Stomach smooth muscle (tissue), 2 donors: Measurements from ENCODE around the gene CDH23.

Experiments used
- H3K27ac ChIP-seq: one replicate; pipeline ENCODE4 v1.7.0; 2013; ENCODE audit warnings: mild to moderate bottlenecking, low read length, inconsistent platforms
- H3K27me3 ChIP-seq, 2 donors: one replicate each; pipeline ENCODE4 v1.7.0; 2013; ENCODE audit warnings: low read length in 2 of 2; ENCODE audit not compliant: insufficient read depth in 2 of 2, control insufficient read depth in 1 of 2
- H3K36me3 ChIP-seq, 2 donors: one replicate each; pipeline ENCODE4 v1.7.0; 2013; ENCODE audit warnings: low read length in 2 of 2; ENCODE audit not compliant: control insufficient read depth in 2 of 2, insufficient read depth in 2 of 2
- H3K4me1 ChIP-seq: one replicate; pipeline ENCODE4 v1.7.0; 2013; ENCODE audit warnings: low read length; ENCODE audit not compliant: control insufficient read depth, insufficient read depth
- H3K4me3 ChIP-seq, 2 donors: one replicate each; pipeline ENCODE4 v1.7.0; 2013; ENCODE audit warnings: low read length in 2 of 2
- H3K9ac ChIP-seq, 2 donors: one replicate each; pipeline ENCODE4 v1.7.0; 2013; ENCODE audit warnings: low read length in 2 of 2, mild to moderate bottlenecking in 1 of 2
- H3K9me3 ChIP-seq, 2 donors: one replicate each; pipeline ENCODE4 v1.7.0; 2013; ENCODE audit warnings: low read length in 2 of 2; ENCODE audit not compliant: control insufficient read depth in 2 of 2
- donor health status: healthy.
- donor health status: Pancreatic carcinoma.

The CDH23 gene

DNA sequence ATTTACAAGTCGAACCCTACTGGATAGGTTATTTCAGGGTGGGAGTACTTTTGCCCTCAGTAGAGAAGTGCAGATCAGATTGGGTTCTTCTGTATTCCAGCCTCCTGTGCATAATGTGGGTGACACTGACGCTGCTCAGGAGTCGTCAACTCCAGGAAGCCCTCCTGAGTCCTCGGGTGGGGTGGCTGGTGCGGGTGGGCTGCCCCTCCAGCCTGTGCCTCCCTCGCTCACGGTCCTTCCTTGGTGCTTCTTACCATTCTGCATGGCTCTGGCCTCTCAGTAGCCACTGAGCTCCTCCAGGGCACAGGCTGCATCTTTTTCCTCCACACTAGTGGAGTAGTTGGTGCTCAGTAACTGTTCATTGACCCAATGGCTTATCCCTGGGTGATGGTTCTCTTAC is 4.3 kb downstream of the CDH23 start:
- no peak overlapping the region for H3K27ac ChIP-seq
- H3K9me3 ChIP-seq: no peaks in the 10 kb centered on the region
- peaks cover 21% of the 10 kb centered on the region for H3K4me1 ChIP-seq
- no peaks in the 10 kb centered on the region for H3K36me3 ChIP-seq
- peaks cover 33 to 39% of the 10 kb centered on the region in 2 donors for H3K27me3 ChIP-seq
- H3K9ac ChIP-seq: no peak overlapping the region
- H3K4me3 ChIP-seq: no peak overlapping the region

DNA sequence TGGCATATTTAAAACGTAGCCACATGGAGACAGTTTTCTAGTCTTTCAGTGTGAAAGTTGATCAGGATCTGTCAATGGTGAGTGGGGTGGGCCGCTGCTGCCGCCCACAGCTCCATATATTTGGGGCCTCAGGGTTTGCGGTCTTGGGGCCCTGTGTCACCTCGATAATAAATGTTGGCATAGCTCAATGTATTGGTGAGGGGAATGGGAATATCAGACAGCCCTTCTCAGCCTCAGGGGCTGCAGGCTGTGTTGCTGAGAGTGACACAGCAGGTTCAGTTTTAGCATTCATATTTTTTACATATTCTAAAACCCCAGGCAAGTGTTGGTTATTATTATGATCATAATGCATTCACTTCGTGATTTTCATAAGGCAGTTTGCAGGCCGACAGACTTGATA is 5.3 kb downstream of the CDH23 start:
- Histone ChIP-seq H3K27ac (no peak overlapping the region), H3K27me3 (peaks cover 33 to 39% of the 10 kb centered on the region in 2 donors), H3K9ac (no peak overlapping the region), H3K9me3 (no peaks in the 10 kb centered on the region), H3K4me1 (peaks cover 15% of the 10 kb centered on the region), H3K36me3 (no peaks in the 10 kb centered on the region), H3K4me3 (no peak overlapping the region)

DNA sequence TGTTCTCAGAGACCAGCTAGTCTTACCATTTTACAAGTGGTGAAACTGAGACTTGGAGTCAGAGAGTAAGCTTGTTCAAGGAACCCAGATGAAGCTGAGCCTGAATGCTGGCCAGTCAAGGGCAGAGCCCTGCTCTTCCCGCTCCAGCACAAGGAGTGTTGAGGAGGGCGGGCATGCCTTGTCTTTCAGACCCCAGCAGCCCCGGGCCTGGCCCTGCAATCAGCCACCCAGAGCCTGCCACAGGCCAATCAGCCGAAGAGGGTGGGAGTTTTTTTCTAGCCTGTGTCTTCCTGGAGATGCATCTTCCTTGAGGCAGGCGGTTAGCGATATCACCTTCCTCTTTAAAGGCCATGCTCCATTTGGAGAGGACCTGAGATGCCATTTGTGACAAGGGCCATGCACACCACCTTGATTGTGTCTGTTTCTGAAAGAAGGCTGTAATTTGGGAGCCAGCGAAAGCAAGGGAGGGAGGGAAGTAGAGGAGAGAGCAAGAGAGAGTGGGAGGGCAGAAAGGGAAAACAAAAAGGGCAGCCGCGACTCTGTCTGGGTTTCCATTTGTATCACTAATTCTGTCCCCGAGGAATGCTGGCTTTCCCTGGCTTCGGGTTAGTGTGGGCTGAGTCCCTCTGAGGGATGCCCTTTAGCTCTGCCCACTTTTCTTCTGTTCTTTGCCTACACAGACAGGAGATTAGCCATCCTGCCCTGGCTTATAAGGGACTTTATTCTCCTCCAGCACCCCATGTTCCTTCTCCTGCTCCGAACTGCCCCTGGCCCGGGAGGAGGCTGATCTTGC is 8.0 kb downstream of the CDH23 start:
- Histone ChIP-seq H3K27me3 (peaks cover 18 to 24% of the 10 kb centered on the region in 2 donors), H3K27ac (no peak overlapping the region), H3K9ac (no peak overlapping the region)

DNA sequence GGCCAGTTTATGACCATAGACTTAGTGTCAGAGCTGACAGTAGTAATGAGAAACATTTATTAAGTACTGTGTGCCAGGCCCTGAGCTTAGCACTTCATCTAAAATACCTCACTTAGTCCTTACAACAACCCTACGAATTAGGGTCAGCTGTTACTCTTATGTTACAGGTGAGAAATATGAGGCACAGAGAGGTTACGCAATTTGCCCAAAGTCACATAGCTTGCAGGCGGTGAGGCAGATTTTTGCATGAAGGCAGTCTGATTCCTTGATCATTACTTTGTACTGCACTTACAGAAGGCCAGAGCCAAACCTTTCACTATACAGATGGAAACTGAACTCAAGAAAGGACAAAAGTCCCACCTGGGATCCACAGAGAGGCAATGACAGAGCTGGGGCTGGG is 10.2 kb downstream of the CDH23 start:
- H3K27ac ChIP-seq: no peak overlapping the region
- no peaks in the 10 kb centered on the region for H3K4me1 ChIP-seq
- H3K36me3 ChIP-seq: no peaks in the 10 kb centered on the region
- H3K4me3 ChIP-seq: no peak overlapping the region
- no peak overlapping the region for H3K9ac ChIP-seq
- H3K9me3 ChIP-seq: peaks cover 4% of the 10 kb centered on the region in 2 donors
- peaks cover 4 to 12% of the 10 kb centered on the region in 2 donors for H3K27me3 ChIP-seq

More for the DNA sequence above, 8.0 kb downstream of the CDH23 start:
- Histone ChIP-seq H3K4me3 (no peak overlapping the region), H3K9me3 (no peaks in the 10 kb centered on the region), H3K4me1 (no peaks in the 10 kb centered on the region), H3K36me3 (no peaks in the 10 kb centered on the region)

DNA sequence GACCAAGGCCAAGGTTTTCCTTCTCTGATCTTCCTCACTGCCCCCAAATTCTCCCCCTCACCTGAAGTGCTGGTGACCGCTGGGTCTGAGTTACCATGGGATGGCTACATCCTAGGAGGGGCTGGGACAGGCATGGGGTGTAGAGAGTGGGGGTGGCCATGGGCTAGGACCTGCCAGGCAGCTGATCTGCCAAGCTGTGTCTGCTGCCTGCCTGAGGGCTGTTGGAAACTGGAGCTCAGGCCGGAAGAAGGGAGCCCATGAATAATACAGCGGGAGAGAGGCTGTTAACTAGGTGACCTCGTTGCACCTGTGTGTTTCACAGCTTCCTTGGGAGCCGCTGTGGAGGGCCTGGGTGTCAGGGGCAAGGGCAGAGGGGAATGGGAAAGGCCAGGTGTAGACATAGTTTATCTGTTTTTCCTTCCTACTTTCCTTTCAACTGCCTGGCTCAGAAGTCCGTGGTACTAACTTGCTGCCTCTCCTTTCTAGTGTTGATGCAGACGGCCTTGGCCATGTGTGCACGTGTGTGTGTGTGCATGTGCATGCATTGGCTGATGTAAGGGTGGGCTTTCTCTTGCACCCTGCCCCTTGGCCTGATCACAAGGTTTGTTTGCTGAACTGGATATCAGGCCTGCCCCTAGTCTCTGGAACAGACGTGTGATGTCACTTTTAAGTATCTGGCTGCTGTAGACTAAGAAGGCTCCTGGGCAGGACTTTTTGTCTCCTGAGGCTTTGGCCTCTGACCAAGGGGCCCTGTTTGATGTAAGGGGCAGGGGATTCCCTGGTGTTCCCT is 11.9 kb downstream of the CDH23 start:
- Histone ChIP-seq H3K4me1 (no peaks in the 10 kb centered on the region), H3K36me3 (no peaks in the 10 kb centered on the region), H3K9me3 (peaks cover 4% of the 10 kb centered on the region in 2 donors), H3K27ac (no peak overlapping the region), H3K9ac (no peak overlapping the region), H3K27me3 (peaks cover 4 to 8% of the 10 kb centered on the region in 2 donors), H3K4me3 (no peak overlapping the region)

DNA sequence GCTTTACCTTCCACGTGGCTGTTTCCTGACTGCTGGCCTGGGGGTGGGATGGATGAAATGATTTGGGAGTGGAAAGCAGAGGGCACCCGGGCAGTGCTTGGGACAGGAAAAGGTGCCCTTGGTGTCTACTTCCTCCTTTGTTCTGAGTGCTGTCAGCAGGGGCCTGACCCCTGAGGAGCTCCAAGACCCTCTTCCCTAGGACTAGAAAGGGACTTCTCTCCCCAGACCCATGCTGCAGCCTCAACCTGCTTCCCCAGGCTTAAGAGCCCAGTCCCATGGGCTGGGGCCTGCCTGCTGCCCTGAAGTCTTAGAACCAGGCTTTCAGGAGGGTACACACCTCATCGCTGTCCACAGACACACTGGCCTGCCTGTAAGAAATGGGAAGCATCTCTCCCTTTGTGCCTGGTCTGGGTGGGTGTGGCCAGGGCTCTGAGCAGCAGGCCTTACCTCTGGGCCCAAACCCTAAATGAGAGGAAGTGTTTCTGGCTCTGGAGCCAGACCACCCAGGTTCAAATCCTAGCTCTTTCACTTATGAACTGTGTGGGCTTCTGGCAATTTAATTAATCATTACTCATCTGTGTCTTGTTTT is 12.9 kb downstream of the CDH23 start:
- Histone ChIP-seq H3K36me3 (no peaks in the 10 kb centered on the region), H3K4me1 (no peaks in the 10 kb centered on the region), H3K27ac (no peak overlapping the region), H3K9ac (no peak overlapping the region), H3K9me3 (peaks cover 4% of the 10 kb centered on the region in 2 donors), H3K4me3 (no peak overlapping the region), H3K27me3 (peaks cover 2 to 4% of the 10 kb centered on the region in 2 donors)

DNA sequence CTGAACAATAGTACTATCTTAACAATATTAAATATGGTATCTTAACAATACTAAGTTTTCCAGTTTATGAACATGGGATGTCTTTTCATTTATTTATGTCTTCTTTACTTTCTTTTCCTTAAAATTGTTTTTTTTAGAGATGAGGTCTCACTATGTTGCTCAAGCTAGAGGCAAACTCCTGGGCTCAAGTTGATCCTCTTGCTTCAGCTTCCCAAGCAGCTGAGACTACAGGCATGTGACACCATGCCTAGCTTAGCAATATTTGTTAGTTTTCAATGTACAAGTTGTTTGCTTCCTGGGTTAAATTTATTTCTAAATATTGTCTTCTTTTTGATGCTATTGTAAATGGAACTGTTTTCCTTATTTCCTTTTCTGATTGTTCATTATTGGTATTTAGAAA is 16.9 kb downstream of the CDH23 start:
- H3K27ac ChIP-seq: no peak overlapping the region
- no peak overlapping the region for H3K9ac ChIP-seq
- no peaks in the 10 kb centered on the region for H3K36me3 ChIP-seq
- no peaks in the 10 kb centered on the region for H3K4me1 ChIP-seq
- H3K9me3 ChIP-seq: peaks cover 4 to 7% of the 10 kb centered on the region in 2 donors
- peaks cover 0 to 2% of the 10 kb centered on the region in 2 donors for H3K27me3 ChIP-seq
- H3K4me3 ChIP-seq: no peak overlapping the region

DNA sequence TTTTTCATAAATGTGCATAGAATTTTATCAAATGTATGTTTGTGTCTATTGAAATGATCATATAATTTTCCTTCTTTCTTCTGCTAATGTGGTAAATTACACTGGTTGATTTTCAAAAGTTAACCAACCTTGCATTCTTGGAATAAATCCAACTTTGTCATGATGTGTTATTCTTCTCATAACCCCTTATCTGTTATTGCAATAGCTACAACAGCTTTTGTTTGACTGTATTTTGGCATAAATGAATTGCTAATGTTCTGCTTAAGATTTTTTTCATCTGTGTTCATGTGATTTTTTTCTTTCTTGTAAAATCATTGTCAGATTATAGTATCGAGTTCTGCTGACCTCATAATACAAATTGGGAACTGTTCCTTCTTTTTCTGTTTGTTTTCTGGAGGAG is 17.6 kb downstream of the CDH23 start:
- Histone ChIP-seq H3K27me3 (peaks cover 0 to 1% of the 10 kb centered on the region in 2 donors), H3K9me3 (peaks cover 4 to 7% of the 10 kb centered on the region in 2 donors), H3K4me3 (no peak overlapping the region), H3K4me1 (no peaks in the 10 kb centered on the region), H3K27ac (no peak overlapping the region), H3K9ac (no peak overlapping the region), H3K36me3 (no peaks in the 10 kb centered on the region)

DNA sequence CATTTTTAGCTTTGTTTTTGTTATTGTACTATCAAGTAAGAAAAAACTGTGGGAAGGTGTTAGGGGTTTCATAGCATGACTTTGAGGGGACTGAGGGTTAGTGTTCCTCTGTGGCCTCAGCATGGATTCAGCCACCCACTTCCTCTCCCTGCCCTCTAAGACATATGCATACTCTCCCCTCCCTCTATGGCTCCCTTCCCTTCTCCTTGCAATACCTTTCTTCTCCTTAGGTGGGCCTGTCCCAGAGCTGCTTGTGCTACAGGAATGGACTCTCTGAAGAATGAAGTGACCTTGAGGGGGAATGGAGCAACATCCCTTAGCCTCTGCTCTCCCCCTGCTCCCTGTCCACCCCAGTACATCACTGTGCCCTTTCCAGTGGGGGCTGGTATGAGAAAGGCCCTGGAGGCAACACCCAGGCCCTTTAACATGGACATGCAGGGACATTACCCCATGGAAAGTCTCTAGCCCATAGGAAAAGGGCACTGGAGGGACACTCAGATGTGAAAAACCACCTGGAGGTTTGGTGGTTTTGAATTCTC is 22.4 kb downstream of the CDH23 start:
- peaks cover 0 to 2% of the 10 kb centered on the region in 2 donors for H3K9me3 ChIP-seq
- H3K4me3 ChIP-seq: no peak overlapping the region
- no peaks in the 10 kb centered on the region for H3K27me3 ChIP-seq
- H3K9ac ChIP-seq: no peak overlapping the region
- no peak overlapping the region for H3K27ac ChIP-seq
- no peaks in the 10 kb centered on the region for H3K36me3 ChIP-seq
- H3K4me1 ChIP-seq: no peaks in the 10 kb centered on the region

DNA sequence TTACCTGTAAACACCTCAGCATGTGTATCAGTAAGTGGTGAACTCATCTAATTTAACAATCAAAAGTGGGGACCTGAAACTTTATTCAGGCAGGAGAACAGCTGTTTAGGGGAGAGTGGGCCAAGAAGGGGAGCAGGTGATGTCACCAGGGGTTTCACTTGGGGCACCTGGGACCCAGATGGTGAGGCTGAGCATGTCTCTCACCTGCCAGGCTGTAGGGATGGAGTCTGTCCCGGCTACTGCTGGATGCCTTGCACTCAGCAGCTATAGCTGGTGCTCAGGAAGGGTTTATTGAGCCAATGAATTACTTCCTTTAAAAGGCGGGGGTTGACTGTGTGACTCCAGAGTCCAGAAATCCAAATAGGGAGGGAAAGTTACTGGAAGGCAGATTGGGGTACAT is 23.0 kb downstream of the CDH23 start:
- no peak overlapping the region for H3K9ac ChIP-seq
- no peaks in the 10 kb centered on the region for H3K36me3 ChIP-seq
- H3K4me3 ChIP-seq: no peak overlapping the region
- no peak overlapping the region for H3K27ac ChIP-seq
- no peaks in the 10 kb centered on the region for H3K4me1 ChIP-seq
- peaks cover 0 to 2% of the 10 kb centered on the region in 2 donors for H3K27me3 ChIP-seq
- peaks cover 0 to 2% of the 10 kb centered on the region in 2 donors for H3K9me3 ChIP-seq
